KG1 (cell line): Measurements from ENCODE around the gene FARP1.

Source experiments
- DNase-seq: peaks from one replicate; lab custom pipeline; 2025; lab: John Stamatoyannopoulos, UW

FARP1 gene

DNA sequence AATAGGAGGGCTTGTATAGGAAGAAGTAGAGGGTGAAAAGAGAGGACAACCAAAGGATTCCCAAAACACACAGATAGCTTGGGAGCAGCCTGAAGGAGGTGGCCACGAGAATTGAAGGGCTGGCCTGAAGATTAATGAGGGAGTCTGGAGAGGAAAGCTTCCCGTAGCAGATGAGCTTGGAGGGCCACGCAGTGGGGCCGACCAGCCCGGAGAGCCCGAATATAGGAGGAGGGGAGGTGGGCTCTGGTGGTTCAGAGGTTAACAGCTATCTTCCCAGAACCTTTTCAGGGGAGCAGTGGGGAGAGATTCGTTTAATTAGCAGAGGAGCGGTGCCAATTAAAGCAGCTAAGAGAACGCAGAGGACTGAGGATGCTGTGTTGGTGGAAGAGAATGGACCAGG is 279.2 kb downstream of the FARP1 start:
- DNase-seq = no peak

DNA sequence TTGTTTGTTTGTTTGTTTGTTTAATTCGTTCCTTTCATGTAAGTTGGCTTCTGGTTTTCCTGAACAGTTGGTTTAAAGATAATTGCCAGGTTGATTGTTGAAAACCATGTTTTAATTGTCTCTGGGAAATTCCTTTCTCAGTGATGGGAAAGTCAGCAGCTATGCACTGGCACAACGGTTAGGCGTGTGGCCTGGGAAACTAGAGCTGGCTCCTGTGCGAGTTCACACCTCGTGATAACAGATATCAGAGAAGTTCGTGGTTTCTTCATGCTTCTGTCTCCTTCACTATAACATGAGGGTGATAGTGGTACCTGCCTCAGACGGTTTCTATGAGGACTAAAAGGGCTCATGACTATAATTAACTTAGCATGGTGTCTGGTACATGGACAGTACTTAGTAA is 280.5 kb downstream of the FARP1 start:
- DNase-seq = no peak

GRCh38 chr13:98427331-98427995 is 284.6 kb downstream of the FARP1 start:
- DNase-seq = no peak

DNA sequence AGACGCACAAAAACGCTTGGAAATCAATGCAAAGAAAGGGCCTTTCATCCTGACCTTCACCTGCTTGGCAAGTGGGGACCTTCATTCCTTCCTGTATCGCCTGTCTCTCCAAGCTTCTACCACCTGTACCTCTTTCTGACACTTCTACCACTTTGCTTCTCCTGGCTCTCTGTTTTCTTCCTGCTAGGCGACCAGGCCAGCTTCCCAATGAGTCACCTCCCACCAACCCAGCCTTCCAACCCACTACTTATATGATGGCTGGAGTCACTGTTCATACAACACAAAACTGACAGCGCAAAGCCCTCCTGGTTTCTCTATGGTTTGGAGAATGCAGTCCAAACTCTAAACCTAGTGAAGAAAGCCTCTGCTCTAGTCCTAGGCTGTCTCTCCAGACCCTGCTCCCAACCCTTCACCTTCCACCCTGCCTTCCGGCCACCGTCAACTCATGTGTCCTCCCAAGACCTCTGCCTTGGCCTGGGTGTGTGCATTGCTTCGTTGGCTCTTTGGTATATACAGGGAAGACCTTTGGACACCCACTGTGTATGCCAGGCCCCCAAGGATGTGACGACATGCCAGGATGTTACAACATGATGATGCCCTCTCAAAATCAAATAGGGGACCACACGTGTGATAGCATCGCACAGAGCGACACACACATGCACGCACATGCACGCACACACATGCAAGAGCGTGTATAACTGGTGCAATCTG is 285.5 kb downstream of the FARP1 start:
- no peak for DNase-seq

DNA sequence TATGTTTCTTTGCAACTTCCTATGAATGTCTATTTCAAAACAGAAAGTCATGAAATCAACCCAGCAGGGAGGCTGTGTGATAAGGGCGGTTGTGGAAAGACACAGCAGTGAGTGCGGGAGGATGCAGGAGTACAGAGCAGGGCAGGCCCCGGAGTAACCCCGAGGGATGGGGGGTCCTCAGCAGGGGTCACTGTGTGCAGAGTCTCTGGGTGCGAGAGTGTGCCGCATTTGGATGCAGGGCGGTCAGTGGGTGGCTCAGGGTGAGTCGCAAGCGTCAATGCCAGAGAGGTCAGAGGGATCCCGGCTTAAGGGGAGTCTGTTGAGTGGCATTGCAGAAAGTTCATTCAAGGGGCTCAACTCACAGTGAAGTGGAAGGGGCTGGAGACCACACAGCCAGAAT is 286.2 kb downstream of the FARP1 start:
- DNase-seq = no peak

DNA sequence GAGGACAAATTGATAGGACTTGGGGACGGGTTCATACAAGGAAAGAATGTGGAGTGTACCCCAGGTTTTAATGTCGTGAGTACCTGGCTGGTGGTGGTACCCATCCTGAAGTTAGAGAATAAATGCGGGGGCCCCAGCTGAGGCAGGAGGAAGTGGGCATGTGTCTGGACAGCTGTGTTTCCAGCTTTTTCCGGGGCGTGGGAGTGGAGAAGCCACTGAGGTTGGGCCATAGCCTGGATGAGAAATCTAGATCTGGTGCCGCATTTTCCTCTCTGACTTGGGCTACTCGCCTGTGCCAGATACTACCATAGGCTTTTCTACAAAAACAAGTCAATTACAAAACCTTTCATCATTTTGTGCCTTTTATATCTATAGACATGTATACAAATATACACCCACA is 286.6 kb downstream of the FARP1 start:
- DNase-seq = no peak

- DNase-seq = no peak
Observed at GRCh38 chr13:98429977-98430736, 287.3 kb downstream of the FARP1 start.

DNA sequence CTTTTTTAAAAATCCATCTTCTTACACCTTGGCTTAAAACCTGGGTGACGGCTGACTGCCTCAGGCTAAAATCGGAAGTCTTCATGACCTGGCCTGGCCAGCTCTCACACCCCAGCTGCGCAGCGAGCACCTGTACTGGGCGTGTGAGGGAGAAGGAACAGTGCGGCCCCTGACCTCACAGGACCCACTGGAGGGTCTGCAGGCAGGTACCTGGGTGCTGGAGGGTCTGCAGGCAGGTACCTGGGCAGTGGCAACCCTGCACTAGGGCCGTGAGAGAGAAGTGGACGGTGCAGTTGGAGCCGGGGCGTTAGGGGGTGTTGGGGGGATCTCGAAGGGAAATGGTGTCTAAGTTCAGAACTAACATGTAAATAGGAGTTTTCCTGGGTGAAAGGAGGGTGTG is 289.7 kb downstream of the FARP1 start:
- DNase-seq = no peak

DNA sequence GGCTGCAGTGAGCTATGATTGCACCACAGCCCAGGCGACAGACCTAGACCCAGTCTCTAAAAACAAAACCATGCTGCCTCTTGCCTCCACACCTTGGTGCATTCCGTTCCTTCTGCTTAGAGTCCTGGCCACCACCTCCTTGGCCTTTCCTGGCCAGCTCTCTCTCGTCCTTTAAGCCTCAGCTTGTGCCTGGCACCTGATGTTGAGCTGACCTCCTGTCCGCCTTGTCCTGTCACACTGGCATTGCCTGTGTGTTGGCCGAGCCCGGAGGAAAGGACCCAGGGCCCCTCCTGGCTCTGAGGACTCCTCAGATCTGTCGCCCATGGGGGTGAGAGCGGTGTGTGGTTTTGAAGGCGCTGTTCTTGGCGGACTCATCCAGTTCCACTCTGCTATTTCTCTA is 290.8 kb downstream of the FARP1 start:
- no peak for DNase-seq

GRCh38 chr13:98434060-98434459 is 291.2 kb downstream of the FARP1 start:
- DNase-seq = no peak

DNA sequence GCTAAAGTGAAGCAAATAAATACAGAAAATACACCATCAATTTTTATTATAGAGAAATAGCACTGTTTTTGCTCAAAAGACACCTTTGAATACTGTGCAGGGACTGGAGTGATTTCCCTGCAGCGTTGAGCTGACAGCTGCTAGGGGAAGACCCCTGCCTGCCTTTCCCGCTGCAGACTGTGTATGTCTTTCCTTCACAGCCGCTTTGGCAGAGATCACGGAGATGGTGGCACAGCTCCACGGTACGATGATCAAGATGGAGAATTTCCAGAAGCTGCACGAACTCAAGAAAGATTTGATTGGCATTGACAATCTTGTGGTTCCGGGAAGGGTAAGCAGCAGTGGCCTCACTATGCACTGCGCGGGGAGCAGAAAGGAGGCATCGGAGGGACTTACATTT is 292.5 kb downstream of the FARP1 start:
- DNase-seq = no peak

DNA sequence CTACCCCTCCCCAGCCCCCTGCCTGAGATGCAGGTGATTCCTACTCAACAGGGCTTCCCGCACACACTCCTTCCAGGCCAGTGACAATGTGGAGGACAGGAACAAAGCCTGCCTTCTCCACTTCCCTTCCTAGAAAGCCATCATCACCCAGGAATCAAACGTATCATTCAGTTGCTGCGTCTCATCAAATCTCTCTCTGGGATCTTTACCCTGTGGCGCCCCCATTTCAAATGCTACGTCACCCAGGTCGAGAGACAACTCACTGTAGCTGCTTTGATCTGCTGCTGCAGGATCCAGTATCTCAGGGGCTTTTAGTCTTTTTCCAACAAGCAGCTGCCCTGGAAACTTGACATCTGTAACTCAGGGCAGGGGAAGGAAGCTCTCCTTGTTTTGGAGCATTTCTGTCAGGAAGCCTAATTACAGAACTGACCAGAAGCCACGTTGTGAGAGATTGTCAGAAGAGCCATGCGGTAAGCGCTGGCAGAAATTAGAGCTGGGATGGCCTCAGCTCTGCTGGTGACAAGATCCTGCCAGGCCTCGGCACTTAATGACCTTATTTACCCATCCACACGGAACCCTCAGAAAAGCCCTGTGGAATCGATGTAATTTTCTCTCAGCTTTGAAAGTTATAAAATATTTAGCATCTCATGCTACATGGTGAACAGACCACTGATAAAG is 293.5 kb downstream of the FARP1 start:
- no peak for DNase-seq

DNA sequence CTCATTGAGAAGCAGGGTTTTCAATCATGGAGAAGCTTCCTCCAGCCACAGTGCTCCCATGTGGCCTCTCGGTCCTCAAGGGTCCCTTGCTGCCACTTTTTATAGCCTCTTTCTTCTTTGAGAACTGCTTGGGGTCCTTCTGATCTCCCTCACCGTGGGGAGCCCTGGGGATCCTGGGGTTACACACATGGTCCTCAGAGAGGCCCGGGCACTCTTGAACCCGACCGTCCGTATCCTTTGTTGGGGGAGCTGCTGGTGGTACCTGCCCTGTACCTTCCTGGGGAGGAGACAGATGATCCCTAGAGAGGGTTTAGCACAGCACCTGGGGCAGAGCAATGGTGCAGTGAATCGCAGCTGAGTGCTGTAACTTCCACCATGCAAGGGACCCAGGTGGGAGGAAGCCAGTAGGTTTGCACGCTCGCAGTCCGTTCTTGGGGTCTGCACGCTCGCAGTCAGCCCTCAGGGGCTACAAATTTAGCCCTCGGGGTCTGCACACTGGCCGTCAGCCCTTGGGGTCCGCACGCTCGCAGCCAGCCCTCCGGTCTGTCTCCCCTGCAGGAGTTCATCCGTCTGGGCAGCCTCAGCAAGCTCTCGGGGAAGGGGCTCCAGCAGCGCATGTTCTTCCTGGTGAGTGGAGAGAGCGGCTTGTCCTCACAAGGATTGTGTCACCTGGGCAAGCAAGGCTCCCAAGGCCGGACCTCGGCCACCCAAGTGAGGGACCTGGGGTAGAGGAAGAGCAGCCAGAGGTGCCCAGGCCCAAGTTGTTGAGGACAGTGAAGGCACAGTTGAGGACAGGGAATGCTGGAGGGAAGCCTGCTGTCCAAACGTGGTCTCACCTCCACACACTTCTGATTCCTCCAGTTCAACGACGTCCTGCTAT is 295.6 kb downstream of the FARP1 start:
- DNase-seq = no peak

GRCh38 chr13:98439126-98439828 is 296.4 kb downstream of the FARP1 start:
- DNase-seq = no peak

- no peak for DNase-seq
Observed at GRCh38 chr13:98439896-98440295, 297.0 kb downstream of the FARP1 start.

- no peak for DNase-seq
Observed at GRCh38 chr13:98440390-98441055, 297.6 kb downstream of the FARP1 start.

GRCh38 chr13:98441056-98441676 is 298.3 kb downstream of the FARP1 start:
- DNase-seq = no peak

- no peak for DNase-seq
Observed at GRCh38 chr13:98442391-98443230, 299.7 kb downstream of the FARP1 start.

GRCh38 chr13:98443329-98443728 is 300.4 kb downstream of the FARP1 start:
- DNase-seq = no peak
